HG02884 (cell line): Measurements from ENCODE around the gene NLGN1.

ENCODE experiments used
- ATAC-seq: cut with Tn5 transposase; IDR thresholded peaks from one replicate; pipeline ENCODE4 v1.9.1; 2021; ENCODE audit warnings: mild to moderate bottlenecking, moderate library complexity; ENCODE audit not compliant: unreplicated experiment

The NLGN1 gene

DNA sequence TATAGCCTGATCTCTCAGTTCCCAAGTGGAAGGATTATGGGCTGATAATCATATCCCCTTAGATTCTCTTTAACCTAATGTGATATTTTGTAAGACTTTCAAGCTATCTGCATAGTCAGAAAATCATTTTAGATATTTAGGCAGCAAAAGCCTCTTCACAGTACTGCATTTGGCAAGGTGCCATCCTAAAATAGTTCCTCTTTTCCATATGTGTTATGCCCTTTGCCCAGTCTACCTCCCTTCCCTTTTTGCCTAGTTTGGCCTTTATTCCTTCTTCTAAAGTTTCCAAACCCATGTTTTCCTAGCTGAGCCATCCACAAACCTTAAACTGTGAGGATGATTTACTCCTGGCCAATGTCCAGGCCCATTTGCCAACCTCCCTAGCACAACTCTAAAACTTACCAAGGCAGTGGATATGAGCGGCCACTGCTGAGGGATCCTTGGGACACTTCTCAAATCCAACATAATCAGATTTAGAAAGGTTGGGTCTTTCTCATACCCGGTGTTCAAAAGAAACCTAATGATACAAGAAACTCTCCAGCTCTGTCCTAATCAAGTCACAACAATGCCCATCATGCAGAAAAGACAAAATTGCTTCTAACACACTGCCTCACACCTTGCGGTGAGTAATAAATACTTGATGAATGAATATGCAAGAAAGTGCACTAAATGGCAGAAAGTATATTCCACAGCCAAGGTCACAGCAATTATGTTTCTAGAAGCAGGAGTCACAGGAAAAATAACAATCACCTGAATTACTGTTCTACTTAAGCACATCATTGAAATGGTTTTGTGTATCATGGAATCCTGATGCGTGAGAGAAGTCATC lies 493.9 kb downstream of the NLGN1 start:
- ATAC-seq, result no peak

- ATAC-seq, result no peak
These were observed 495.0 kb downstream of the NLGN1 start for GRCh38 chr3:173892547-173892946.

GRCh38 chr3:173893066-173893465 lies 495.5 kb downstream of the NLGN1 start:
- no peak for ATAC-seq

DNA sequence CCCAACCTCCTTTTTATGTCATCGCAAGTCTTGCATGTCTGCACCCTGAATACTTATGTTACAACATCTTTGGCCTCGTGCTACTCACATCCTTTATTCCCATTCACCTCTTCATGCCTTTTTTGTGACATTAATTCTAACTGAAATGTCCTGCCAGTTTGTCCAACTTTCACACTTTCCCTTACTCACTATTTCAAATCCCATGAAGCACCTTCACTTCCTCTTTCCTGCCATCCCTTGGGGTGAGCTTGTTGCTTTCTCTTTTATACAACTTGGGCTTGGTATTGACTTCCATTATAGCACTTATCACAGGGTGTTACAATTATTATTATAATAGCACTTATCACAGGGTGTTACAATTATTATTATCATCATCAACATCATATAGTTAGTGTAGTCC lies 496.3 kb downstream of the NLGN1 start:
- ATAC-seq, result no peak

GRCh38 chr3:173897631-173898030 lies 500.1 kb downstream of the NLGN1 start:
- ATAC-seq, result no peak

DNA sequence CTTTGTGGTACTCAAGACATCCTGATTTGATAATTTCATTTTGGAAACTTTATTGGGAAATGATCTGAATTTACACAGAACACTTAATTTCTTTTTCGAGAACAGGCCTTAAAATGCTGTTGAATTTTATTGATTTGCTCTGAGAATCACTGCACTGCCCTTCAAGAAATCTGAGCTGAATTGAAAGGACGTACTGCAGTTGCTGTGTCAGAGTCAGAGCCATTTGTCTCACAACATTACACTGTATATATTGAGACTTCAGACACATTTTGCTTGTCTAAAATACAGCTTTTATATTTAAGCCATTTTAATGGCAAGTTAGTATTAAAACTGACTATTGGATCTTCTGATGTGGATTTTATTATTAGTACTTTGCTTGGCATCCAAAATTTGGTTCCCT lies 504.1 kb downstream of the NLGN1 start:
- no peak for ATAC-seq

- no peak for ATAC-seq
These were observed 504.9 kb downstream of the NLGN1 start for GRCh38 chr3:173902401-173902800.

- ATAC-seq, result no peak
These were observed 505.3 kb downstream of the NLGN1 start for GRCh38 chr3:173902871-173903270.

GRCh38 chr3:173905381-173905780 lies 507.8 kb downstream of the NLGN1 start:
- ATAC-seq, result no peak

- ATAC-seq, result no peak
These were observed 513.9 kb downstream of the NLGN1 start for GRCh38 chr3:173911446-173911845.

DNA sequence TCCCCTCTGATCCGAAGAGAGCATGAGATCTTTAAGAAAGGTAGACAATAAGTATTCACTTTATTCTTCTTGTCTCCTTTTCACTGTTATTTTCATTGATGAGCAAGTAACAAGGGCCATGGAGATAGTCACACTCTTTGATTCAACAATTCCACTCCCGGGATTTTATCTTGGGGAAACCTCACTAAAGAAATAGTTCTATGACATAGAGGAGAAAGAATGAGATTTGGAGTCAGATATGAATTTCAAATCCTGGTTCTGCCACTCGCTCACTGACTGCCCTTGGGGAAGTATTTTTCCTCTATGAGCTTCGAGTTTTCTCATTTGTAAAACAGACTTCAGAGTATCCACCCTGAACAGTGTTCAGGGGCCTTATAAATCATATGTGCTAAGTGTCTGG lies 514.6 kb downstream of the NLGN1 start:
- no peak for ATAC-seq

DNA sequence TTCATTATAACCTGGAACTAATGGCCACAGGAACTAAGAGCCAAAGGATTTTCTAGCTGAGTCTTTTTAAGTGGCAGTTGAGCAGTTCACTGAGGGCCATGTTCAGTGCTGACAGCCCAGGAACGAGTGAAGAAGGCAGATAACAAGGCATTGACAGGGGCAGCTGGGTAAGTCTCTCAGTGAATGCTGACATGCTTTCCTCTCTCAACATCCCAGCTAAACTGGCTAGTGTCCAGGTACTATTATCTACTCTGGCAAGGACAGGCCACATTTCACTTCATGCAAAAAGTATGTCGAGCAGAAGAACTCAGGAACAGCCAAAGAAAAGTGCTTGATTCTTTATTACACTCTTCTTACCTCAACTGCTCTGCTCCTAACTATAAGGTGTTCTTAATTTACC lies 515.9 kb downstream of the NLGN1 start:
- ATAC-seq, result no peak

DNA sequence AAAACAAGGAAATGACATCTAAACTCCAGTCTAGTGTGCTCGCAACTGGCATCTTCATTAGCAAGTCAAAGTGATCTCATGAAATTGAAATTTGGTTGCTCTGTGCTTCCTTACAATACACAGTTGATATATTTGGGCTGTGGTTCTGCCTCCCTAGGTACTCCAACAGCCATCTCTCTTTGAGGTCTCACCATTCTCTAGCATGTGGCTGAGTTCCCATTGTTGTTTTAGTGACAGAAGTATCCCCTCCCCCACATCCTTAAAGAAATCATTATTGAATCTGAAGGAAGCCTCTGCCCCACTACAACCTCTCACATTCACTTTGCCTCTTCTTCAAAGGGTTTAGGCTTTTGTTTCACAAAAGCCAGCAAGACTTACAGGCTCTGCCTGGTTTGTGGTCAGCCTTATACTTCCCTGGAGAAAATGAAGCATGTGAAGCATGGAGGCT lies 516.5 kb downstream of the NLGN1 start:
- ATAC-seq, result no peak

- no peak for ATAC-seq
These were observed 519.3 kb downstream of the NLGN1 start for GRCh38 chr3:173916799-173917198.

GRCh38 chr3:173920386-173920785 lies 522.8 kb downstream of the NLGN1 start:
- no peak for ATAC-seq

GRCh38 chr3:173921732-173922131 lies 524.2 kb downstream of the NLGN1 start:
- no peak for ATAC-seq

GRCh38 chr3:173923204-173923603 lies 525.7 kb downstream of the NLGN1 start:
- no peak for ATAC-seq

DNA sequence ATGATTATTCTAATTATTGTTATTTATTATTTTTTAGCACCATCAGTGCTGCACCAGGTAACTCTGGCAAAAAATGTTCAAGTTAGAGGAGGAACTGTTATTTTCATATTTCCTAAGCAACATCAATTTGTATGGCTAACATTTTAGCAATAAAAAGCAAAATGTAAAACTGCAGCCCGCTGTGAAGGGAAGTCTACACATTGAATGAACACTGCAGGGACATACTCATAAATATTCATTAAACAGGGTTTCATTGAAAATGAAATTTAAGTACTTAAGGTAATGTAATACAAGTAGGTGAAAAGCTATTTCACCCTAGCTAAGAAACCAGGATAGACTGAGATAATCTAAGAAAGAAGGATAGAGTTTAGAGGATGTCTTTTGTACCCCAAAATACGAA lies 532.7 kb downstream of the NLGN1 start:
- ATAC-seq, result no peak

- ATAC-seq, result no peak
These were observed 535.1 kb downstream of the NLGN1 start for GRCh38 chr3:173932624-173933023.

- ATAC-seq, result no peak
These were observed 535.6 kb downstream of the NLGN1 start for GRCh38 chr3:173933113-173933512.

- ATAC-seq, result no peak
These were observed 538.8 kb downstream of the NLGN1 start for GRCh38 chr3:173936316-173936715.

- no peak for ATAC-seq
These were observed 540.6 kb downstream of the NLGN1 start for GRCh38 chr3:173938159-173938558.

- ATAC-seq, result no peak
These were observed 541.1 kb downstream of the NLGN1 start for GRCh38 chr3:173938616-173939015.
